HepG2 (cell line): ENCODE measurements around the gene CDK11B. TPM values are rescaled to one million over a fixed set of nuclear protein-coding genes. Genes with fewer than 3 reads are reported as not detected.

ENCODE experiments used
- ATAC-seq: fragments of 200-7000 bp; cut with Tn5 transposase; 3 replicates; pipeline ENCODE4 v1.9.1; 2020; ENCODE audit warnings: mild to moderate bottlenecking, moderate library complexity
- BruUV-seq: library from RNA; stranded (reverse); fragments of 400-500 nt; replicated peaks from 2 replicates; lab custom pipeline; 2021; lab: Mats Ljungman, UMichigan
- CTCF ChIA-PET: fragments of 300-600 bp; formaldehyde crosslinking; extraction: SDS; loops from one replicate; lab custom pipeline; 2021; ENCODE audit warnings: low total read pairs, inconsistent platforms, low intra/inter-chr PET ratio; lab: Yijun Ruan, JAX
- POLR2A ChIA-PET: fragments of 350-600 bp; sonication (Branson Sonifier 250); formaldehyde crosslinking; loops from one replicate; lab custom pipeline; 2020; ENCODE audit warnings: antibody characterized with exemption, inconsistent platforms; lab: Yijun Ruan, JAX
- DNase-seq: peaks from one replicate; pipeline ENCODE4 v3.0.0-alpha.2; 2015; ENCODE audit warnings: low spot score
- FAIRE-seq: peaks from 3 replicates; lab custom pipeline; 2011; peaks lifted over from hg19 to GRCh38; lab: Jason Lieb, UNC
- H2AFZ ChIP-seq: one replicate; pipeline ENCODE4 v1.6.1; 2011; ENCODE audit warnings: low read length, inconsistent platforms
- H3K27ac ChIP-seq: fragments of 300-600 bp; 3 replicates; pipeline ENCODE4 v1.8.0; 2011; ENCODE audit warnings: mixed run types, mild to moderate bottlenecking, mixed read lengths, low read length, inconsistent platforms; ENCODE audit not compliant: insufficient read depth; ENCODE audit errors: extremely low read length
- H3K27me3 ChIP-seq, 2 experiments: fragments of 200-600 bp in 1 of 2; 2 replicates in 1 of 2; 3 replicates in 1 of 2; pipeline versions ENCODE4 v1.6.0 to v1.8.0; 2011; ENCODE audit warnings: low read length in 2 of 2, mild to moderate bottlenecking in 2 of 2, moderate library complexity in 2 of 2, inconsistent platforms in 1 of 2; ENCODE audit not compliant: insufficient read depth in 2 of 2, control insufficient read depth in 1 of 2
- H3K36me3 ChIP-seq, 2 experiments: fragments of 200-600 bp in 1 of 2; replicated peaks in 1 of 2; 2 replicates in 1 of 2; 3 replicates in 1 of 2; pipeline versions ENCODE4 v1.5.1 to v1.8.0; 2011; ENCODE audit warnings: low read length in 2 of 2, inconsistent platforms in 1 of 2; ENCODE audit not compliant: insufficient read depth in 2 of 2, control insufficient read depth in 1 of 2
- H3K4me1 ChIP-seq: 2 replicates; pipeline ENCODE4 v1.5.1; 2012; ENCODE audit warnings: low read length, inconsistent platforms; ENCODE audit not compliant: insufficient read depth
- H3K4me2 ChIP-seq: 2 replicates; pipeline ENCODE4 v1.6.0; 2011; ENCODE audit warnings: low read depth, low read length, inconsistent platforms
- H3K4me3 ChIP-seq, 3 experiments: fragments of 200-600 bp in 1 of 3; sonication (generic), shearing (Covaris generic) in 1 of 3; replicated peaks in 1 of 3; 2 replicates each; pipeline ENCODE4 v1.5.1; 2011 to 2016; ENCODE audit warnings: low read length in 3 of 3, inconsistent platforms in 2 of 3, low read depth in 2 of 3, mild to moderate bottlenecking in 2 of 3, control low read depth in 1 of 3, mixed read lengths in 1 of 3; ENCODE audit not compliant: insufficient read depth in 1 of 3
- H3K79me2 ChIP-seq: one replicate; pipeline ENCODE4 v1.6.1; 2011; ENCODE audit warnings: low read length, inconsistent platforms; ENCODE audit not compliant: insufficient read depth
- H3K9ac ChIP-seq: 2 replicates; pipeline ENCODE4 v1.6.0; 2011; ENCODE audit warnings: mild to moderate bottlenecking, low read depth, low read length, inconsistent platforms; ENCODE audit not compliant: insufficient read depth
- H3K9me3 ChIP-seq: 2 replicates; pipeline ENCODE4 v1.5.1; 2012; ENCODE audit warnings: mild to moderate bottlenecking, low read length
- H4K20me1 ChIP-seq: 2 replicates; pipeline ENCODE4 v1.6.0; 2011; ENCODE audit warnings: inconsistent platforms, mild to moderate bottlenecking, low read length, moderate library complexity; ENCODE audit not compliant: insufficient read depth
- EP300 ChIP-seq, 3 experiments: sonication (generic) in 1 of 3; formaldehyde crosslinking in 1 of 3; IDR thresholded peaks; 2 replicates each; pipeline versions ENCODE4 v1.5.1 to v1.6.1; 2011 to 2020; ENCODE audit warnings: low read depth in 2 of 3, low read length in 2 of 3, borderline replicate concordance in 1 of 3, improper control_type of control experiment in 1 of 3, mild to moderate bottlenecking in 1 of 3, missing genetic modification reagents in 1 of 3, moderate library complexity in 1 of 3
- HNRNPK ChIP-seq: fragments of 200-400 bp; formaldehyde crosslinking; IDR thresholded peaks from 2 replicates; pipeline ENCODE4 v1.6.1; 2018; ENCODE audit warnings: low read length, low read depth, moderate library complexity, mild to moderate bottlenecking; ENCODE audit not compliant: poor library complexity, severe bottlenecking
- KDM5B ChIP-seq: sonication (generic); formaldehyde crosslinking; IDR thresholded peaks from 2 replicates; pipeline ENCODE4 v1.4.0; 2020; ENCODE audit warnings: missing genetic modification reagents, mild to moderate bottlenecking, borderline replicate concordance
- ZNF30 ChIP-seq: sonication (generic); formaldehyde crosslinking; IDR thresholded peaks from 2 replicates; pipeline ENCODE4 v1.5.0; 2020; ENCODE audit warnings: mild to moderate bottlenecking, missing genetic modification reagents
- WGBS: methylation state at CpG from one replicate; pipeline ENCODE4 v1.1.6; 2017; ENCODE audit warnings: low lambda C conversion rate; 5-methylcytosine and 5-hydroxymethylcytosine counted together
- in situ Hi-C: cut with HindIII; loops from 2 replicates; pipeline ENCODE4 v1.10.0; 2017; ENCODE audit warnings: low pct_unique_long_range_greater_than_20kb; ENCODE audit not compliant: extremely low pct_ligation_motif_present
- intact Hi-C: fragments of 100-400 bp; cut with micrococcal nuclease; formaldehyde crosslinking; loops from one replicate; pipeline ENCODE4 v1.10.0; 2022; ENCODE audit not compliant: unreplicated experiment
- polyA plus RNA-seq, 8 experiments: library from polyadenylated mRNA; depleted of rRNA in 3 of 8; stranded (reverse) in 7 of 8; unstranded in 1 of 8; fragments of >200 nt; fragmentation: Illumina TruSeq in 4 of 8; extraction: Trizol in 4 of 8; gene quantifications; 2 replicates each; pipeline versions ENCODE4 v1.2.1 to v1.2.3, GENCODE V29; 2011 to 2016; ENCODE audit warnings: low read depth in 4 of 8, missing spikeins in 1 of 8, mixed read lengths in 1 of 8; ENCODE audit not compliant: insufficient read depth in 1 of 8
- total RNA-seq, 5 experiments: library from RNA; depleted of rRNA; stranded (reverse); fragments of >200 nt; fragmentation: Illumina TruSeq; extraction: Trizol; gene quantifications; 2 replicates each; pipeline ENCODE4 v1.2.3, GENCODE V29; 2016; ENCODE audit warnings: low read depth in 1 of 5
- TF ChIP-seq, protein P1 (sequence below): sonication (generic); formaldehyde crosslinking; IDR thresholded peaks from 2 replicates; pipeline ENCODE4 v1.4.0; 2020; ENCODE audit warnings: missing genetic modification reagents

Gene CDK11B
- total and polyA plus RNA-seq, 2 of the 13 experiments (the other 11 are each of a cell fraction or from before 2014, with no cell fraction given), result 3.6 to 15.1 TPM

DNA sequence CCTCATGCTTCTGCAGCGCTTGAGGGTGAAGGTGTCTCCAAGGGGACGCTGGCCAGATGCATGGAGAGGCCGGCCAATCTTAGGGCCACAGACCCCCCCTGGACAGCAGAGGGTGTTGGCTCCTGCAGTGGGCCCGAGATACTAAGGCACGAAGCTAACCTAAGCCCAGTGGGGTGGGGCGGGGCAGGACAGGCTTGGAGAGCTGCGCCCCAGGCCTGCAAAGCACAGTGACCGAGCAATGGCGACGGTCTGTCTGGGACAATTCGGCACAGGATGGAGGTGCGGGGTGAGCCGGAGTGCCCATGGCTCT lies 60.1 kb downstream of the CDK11B start:
- intact Hi-C loops, result no loop called here
- Histone ChIP-seq H3K79me2 (no peaks in the 10 kb centered on the region), H2AFZ (no peak overlapping the region), H3K4me2 (no peak overlapping the region), H3K27me3 (peaks cover 11 to 41% of the 10 kb centered on the region in 2 experiments), H3K27ac (no peak overlapping the region), H3K9me3 (no peaks in the 10 kb centered on the region), H3K9ac (no peak overlapping the region), H4K20me1 (no peaks in the 10 kb centered on the region), H3K4me3 (no peak overlapping the region; a peak in 1 of 6 replicates), H3K4me1 (peaks cover 48% of the 10 kb centered on the region), H3K36me3 (no peaks in the 10 kb centered on the region)
- 94% methylated on average over 10 of the region's 13 CpGs for WGBS
- no TSS peak for BruUV-seq
- no peak for TF ChIP-seq ZNF30 (CRISPR knock-in tag)
- no peak for TF ChIP-seq EP300 (IDR thresholded peaks at IDR 0.05; ENCODE audit: low read depth in 2 of 2, low read length in 2 of 2)
- no peak for TF ChIP-seq EP300 (CRISPR knock-in tag; IDR thresholded peaks at IDR 0.05; ENCODE audit: borderline replicate concordance)
- no peak for TF ChIP-seq KDM5B (CRISPR knock-in tag)
- no peak for TF ChIP-seq HNRNPK
- TF ChIP-seq, protein P1, sequence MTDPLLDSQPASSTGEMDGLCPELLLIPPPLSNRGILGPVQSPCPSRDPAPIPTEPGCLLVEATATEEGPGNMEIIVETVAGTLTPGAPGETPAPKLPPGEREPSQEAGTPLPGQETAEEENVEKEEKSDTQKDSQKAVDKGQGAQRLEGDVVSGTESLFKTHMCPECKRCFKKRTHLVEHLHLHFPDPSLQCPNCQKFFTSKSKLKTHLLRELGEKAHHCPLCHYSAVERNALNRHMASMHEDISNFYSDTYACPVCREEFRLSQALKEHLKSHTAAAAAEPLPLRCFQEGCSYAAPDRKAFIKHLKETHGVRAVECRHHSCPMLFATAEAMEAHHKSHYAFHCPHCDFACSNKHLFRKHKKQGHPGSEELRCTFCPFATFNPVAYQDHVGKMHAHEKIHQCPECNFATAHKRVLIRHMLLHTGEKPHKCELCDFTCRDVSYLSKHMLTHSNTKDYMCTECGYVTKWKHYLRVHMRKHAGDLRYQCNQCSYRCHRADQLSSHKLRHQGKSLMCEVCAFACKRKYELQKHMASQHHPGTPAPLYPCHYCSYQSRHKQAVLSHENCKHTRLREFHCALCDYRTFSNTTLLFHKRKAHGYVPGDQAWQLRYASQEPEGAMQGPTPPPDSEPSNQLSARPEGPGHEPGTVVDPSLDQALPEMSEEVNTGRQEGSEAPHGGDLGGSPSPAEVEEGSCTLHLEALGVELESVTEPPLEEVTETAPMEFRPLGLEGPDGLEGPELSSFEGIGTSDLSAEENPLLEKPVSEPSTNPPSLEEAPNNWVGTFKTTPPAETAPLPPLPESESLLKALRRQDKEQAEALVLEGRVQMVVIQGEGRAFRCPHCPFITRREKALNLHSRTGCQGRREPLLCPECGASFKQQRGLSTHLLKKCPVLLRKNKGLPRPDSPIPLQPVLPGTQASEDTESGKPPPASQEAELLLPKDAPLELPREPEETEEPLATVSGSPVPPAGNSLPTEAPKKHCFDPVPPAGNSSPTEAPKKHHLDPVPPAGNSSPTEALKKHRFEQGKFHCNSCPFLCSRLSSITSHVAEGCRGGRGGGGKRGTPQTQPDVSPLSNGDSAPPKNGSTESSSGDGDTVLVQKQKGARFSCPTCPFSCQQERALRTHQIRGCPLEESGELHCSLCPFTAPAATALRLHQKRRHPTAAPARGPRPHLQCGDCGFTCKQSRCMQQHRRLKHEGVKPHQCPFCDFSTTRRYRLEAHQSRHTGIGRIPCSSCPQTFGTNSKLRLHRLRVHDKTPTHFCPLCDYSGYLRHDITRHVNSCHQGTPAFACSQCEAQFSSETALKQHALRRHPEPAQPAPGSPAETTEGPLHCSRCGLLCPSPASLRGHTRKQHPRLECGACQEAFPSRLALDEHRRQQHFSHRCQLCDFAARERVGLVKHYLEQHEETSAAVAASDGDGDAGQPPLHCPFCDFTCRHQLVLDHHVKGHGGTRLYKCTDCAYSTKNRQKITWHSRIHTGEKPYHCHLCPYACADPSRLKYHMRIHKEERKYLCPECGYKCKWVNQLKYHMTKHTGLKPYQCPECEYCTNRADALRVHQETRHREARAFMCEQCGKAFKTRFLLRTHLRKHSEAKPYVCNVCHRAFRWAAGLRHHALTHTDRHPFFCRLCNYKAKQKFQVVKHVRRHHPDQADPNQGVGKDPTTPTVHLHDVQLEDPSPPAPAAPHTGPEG, result no peak
- ATAC-seq (no peak), DNase-seq (no peak), FAIRE-seq (no peak)
- in situ Hi-C loops, result no loop called here
- CTCF ChIA-PET, result no interaction called here
- POLR2A ChIA-PET, result no interaction called here
